Activated effector memory CD4-positive, alpha-beta T cell treated with Interleukin-2 at 50 U/mL for 16 hours (primary cell): ENCODE results near the gene B4GALT2.

ENCODE experiments used
- DNase-seq: peaks from one replicate; pipeline ENCODE4 v3.0.0-alpha.2; 2020

The B4GALT2 gene

DNA sequence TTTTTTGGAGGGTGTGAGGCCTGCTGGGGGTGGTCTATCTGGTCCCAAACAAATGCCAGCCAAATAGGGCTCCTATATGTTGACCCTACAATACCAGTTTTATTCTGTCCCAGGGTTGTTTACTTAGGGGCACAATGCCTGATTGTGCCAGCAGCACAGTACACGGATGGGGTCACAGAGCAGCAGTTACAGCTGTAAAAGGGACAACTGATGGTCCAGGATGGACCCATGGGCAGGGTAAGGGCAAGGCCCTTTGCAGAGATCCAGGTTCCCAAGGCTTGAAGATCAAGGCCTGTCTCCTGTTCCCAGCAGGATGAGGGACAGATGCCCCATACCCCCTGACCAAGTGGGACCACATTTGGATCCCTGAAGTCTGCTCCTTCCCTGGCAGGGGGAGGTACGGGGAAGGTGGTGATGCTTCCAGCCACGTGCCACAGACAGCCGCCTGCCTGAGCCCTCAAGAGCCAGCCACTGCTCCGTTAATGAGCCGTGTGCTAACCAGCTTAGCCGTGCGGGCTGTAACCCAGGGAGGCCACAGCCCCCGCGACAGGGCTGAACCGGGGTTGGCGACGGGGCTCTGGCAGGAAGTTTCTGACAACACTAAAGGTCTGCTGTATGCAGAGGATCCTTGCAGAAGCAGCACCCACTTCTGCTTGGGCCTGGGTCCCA lies 34.1 kb downstream of the B4GALT2 start:
- no peak for DNase-seq

DNA sequence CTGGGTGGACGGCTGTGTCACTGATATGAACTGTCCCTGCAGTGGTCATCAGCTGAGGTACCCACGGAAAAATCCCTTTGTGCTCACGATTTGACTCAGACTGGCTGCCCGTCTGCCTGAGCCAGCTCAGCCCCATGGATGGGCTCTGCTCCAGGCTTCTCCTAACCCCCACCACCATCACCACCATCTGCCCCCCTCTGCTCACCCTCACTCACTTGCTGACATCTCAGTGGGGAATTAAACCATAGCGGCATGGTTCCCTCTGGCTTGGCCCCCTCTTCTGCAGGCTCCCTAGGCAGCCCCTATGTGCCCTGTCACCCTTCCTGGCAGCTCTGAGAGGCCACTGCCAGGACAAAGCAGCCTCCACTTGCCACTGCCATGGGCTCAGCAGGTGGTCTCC lies 34.9 kb downstream of the B4GALT2 start:
- no peak for DNase-seq

DNA sequence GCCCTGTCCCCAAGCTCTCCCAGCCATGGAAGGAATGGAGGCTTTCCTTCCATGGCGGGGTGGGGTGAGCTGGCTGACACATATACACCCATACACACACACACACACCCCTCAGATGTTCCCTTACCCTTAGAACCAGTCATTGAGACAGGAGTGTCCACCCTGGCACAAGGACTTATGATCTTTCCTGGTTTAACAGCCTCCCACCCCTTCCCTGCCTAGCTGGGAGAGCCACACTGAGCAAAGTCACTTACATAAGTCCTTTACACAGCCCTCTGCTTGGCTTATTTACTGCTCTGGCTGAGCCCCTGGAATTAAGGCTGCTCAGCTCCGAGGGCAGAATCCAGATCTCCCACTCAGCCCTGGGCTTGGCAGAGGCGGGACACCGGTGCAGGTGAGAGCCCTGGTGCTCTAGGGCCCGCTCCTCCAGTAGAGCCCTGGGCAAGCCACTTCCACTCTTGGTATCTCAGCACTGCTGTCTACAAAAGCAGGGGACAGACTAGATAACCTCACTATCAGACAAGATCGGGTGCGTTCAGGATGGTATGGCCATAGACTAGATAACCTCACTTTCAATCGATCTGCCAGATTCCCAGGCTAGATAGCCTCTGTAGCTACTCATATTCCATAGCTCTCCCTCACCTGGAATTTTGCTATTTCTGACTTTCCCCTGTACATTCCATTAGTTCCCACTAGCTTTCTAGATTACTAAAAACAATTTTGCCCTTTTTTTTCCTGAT lies 35.5 kb downstream of the B4GALT2 start:
- no peak for DNase-seq

DNA sequence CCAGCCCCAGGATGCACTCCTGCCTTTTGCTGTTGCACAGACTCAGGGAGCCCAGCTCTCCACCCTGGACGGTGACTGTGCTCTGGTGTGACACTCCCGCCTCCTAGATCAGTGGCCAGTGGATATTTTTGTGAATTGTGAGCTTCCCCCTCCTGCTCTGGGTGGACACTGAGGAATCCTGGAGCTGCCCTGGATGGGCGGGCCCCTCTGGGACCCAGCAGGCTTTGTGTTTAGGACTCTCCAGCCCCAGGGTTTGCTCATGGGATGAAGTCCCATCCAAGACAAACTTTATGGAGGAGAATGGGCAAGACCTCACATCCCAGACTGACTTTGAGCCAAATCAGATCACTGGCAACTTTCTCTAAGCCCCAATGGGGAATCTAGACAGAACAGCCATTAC lies 36.2 kb downstream of the B4GALT2 start:
- no peak for DNase-seq

DNA sequence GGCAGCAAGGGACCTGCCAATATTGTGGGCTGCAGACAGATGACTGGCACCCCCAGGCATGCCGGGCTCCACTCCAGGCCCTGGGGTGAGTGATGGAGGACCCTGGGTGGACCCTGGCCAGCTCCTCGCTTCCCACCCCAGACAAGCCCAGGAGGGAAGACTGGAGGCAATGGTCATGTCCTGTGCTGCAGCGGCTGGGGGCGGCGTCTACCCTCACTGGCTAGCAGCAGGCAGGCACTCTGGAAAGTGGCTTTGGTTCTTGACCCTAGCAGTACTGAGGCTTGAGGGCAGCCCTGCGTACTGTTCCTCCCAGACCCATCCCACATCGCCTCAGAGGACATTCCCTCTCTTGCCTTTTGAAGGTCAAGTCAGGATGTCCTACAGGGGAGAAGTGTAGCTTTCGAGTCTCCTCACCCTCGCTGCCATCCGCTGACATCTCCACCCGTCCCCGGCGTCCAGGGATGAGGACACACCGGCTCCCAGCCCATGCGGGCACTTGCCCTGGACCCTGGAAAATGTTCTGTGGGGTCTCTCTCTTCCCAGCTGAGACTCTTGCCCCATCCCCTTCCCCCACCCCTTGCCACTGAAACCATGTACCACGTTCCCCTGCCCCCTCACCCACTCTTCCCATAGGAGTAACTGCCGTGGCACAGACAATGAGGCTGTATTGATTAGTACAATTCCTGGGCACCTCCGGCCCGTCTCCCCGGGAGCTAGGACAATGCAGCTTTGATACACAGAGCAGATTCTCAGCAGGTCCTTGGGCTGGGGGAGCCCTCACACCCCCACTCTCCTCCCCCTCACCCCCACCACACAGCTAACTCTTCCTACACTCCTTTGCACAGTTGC lies 37.3 kb downstream of the B4GALT2 start:
- DNase-seq, result no peak

DNA sequence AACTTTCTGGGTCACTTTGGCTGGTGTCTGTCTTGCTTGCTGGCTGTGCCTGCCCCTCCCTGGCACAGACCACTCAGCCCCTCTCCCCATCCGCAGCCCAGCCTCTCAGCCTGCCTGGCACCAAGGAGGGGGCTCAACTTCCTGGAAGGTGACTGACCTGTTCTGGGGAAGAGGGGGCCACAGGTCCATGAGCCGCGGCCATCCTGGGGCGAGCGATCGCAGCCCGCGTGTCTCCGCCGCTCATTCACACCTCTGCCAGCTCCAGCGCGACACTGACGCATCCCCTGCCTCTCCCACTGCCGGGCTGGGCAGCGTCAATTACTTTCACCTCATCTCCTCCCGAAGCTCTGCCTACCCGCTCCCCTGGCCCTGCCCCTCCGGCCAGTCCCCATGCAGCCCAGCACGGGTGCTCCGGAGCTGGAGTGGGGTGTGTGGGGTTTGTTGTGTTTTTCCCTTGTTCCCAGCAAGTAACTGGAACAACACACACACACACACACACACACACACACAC lies 37.9 kb downstream of the B4GALT2 start:
- no peak for DNase-seq

DNA sequence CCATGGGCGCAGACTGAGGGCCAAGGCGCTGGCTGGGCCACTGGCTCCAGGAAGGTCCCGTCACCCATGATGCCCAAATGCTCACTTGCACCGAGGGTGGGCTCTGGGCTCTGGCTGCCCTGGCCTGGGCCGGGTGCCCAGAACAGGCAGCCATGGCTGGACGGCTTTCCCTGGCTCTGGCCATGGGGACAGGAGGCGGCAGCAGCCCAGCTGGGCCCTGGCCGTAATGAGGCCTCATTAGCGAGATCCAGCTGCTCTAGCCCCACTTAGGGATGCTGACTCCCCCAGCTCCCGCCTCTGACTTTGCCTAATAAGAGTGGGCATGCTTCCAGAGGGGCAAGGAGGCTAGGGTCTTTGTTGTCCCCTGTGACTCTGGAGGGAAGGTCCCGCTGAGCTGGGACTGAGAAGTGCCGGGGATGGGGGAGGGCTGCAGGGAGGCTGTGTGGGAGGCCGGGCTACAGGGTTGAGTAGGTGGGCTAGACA lies 40.5 kb downstream of the B4GALT2 start:
- no peak for DNase-seq

DNA sequence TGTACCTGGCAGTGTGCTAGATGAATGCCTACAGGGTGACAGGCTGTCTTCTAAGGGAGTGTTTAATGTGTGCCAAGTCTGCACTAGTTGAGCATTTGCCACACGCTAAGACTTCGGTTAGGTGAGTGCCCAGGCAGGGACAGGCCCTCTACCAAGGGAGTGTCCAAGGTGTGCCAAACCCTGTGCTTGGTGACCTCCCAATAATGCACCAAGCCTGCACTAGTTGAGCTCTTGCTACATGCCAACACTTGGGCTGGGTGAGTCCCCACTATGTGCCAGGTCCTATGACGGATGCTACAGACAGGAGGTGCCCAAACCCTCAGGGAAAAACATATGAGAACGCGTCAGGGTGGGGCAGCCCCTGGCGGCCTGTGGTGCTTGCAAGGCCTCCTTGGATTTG lies 41.5 kb downstream of the B4GALT2 start:
- DNase-seq, result no peak

DNA sequence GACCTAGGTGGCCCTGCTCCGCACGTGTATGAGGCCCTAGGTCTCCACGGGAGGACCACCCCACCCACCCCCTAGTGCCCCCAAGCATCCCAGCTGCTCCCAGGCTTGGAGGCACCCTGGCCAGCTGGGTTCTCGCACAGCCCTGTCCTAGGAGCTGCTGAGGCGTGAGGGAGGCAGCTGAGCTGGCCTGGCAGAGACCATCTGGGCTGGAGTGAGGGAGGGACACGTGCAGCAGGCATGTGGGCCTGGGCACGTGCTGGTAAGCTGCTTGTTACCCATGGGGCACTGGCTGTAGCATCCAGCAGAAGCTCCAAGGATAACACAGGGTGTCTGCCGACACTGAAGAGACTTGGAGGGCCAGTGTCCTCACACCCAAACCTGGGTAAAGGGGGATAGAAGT lies 42.1 kb downstream of the B4GALT2 start:
- no peak for DNase-seq

DNA sequence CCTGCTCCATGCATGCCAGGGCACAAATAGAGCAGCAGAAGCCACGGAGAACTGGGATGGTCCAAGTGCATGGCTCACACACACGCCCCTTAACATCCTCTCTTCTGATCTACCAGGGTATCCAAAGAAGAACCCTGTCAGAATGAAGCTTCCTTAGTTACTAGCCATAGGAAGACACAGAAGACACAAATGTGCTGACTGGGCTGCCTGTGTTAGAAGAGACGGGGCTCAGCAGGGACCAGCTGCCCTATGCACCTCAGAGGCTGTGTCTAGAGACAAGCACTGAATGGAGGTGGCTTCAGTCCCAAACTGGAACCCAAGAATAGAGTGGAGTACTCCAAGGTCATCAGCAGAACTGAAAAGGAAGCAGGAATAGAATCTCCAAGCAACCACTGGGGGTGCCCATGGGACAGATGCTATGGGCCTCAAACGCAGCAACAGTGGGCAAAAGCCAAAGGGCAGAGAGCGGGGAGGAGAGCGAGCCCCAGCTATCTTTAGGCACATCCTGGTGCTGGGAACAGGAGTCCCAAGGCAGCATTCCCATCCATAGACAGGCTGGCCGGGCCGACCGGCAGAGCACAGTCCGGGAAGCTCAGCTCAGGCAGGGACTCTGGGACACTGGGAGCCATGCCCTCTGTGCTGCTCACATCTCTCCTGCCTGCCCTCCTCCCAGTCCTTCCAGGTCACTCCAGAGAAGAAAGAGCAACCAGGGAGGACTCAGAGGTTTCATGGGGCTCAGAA lies 42.7 kb downstream of the B4GALT2 start:
- DNase-seq, result no peak

DNA sequence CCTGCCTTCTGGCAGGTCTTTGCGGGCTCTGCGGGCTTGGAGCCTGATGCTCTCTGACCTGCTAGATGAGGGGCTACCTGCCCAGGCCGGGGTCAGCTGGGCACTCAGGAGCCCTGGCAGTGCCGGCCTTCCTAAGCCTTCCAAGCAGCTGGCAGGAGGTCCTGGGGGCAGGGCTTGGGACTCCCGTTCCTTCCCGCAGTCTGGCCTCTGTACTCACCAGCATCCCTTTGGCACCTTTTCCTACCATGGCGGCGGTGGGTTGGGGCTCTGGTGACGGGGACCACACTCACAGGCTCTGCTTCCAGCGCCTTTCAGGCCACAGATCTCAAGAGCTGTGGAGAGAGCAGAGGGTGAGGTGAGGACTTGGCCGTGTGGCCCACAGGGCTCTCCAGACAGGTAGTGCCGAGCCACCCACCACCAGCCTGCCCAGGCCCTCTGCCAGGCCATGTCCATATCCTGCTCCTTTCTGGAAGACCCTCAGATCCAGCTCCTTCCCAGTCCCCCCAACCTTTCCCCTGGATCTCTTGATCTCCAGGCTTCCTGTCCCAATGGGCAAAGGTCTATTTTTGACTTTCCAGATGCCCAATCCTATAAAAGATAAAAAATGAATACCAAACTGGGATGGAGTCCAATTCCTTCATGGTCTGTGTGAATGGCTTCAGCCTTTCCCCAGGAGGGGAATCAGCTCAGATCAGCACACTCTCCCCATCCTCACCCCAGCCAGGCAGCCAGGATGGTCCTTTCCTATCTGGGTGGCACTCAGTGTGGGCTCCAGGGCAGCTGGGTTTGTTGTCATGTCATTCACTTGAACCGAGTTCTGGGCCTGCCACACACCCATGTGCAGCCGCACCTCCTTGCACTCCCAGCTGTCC lies 45.3 kb downstream of the B4GALT2 start:
- DNase-seq, result no peak

DNA sequence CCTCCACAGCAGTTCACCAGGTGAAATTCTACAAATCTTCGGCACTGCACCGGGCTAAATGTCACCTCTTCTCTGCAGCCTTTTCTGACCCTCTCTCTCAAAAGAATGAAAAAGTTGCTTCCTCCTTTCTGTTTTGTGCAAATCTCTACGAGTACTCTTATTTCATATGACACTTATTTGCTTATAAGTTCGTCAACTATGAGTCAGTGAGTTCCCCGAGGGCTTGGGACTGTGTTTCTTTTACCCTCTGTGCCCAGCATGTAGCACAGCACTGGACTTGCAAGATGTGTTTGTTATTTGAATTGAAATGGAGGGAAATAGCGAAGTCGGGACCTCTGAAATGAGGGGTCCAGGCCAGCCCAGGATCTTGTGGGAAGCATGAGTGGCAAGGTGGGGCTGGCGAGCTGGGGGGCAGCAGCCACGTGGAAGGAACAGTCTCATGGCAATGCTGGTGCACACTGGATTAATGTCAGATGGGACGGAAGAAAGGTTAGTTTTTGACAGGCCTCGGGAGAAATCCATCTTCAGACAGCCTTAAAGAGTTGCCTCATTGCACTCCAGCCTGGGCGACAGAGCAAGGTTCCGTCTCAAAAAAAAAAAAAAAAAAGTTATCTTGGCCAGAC lies 46.0 kb downstream of the B4GALT2 start:
- DNase-seq, result no peak

DNA sequence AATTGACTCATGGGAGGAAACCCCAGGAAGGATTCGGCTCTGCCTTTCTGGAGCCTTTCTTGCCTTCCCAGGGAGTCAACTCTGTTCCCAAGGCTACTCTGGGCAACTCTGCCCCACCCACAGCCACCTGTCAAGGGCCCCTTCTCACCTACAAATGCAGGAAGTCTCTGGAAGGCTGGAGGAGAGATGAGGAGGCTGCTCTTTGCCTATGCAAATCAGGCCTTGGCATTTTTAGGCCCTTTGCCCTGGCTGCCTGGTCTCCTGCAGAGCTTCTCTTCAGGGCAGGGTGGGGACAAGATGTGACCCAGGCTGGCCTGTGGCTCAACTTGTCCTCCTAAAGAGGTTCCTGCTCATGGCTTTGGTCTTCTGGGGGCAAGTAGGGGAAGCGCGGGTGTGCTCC lies 46.8 kb downstream of the B4GALT2 start:
- no peak for DNase-seq

DNA sequence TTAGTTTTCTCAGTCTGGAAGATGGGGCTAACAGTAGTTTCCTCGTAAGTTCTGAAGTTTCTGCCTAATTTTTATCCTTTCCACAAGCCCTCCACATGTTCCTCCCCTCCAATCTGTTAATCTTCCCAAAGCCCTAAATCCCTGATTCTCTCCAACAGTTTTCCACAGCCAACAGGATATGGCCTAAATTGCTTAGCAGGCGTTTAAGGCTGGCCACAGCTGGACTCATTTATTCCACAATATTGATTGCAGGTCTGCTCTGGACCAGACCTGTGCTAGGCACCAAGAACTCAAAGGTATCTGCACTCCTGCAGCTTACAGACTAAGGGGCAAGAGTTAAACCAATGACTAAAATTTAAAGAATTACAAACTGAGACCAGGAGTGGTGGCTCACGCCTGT lies 48.3 kb downstream of the B4GALT2 start:
- DNase-seq, result no peak

DNA sequence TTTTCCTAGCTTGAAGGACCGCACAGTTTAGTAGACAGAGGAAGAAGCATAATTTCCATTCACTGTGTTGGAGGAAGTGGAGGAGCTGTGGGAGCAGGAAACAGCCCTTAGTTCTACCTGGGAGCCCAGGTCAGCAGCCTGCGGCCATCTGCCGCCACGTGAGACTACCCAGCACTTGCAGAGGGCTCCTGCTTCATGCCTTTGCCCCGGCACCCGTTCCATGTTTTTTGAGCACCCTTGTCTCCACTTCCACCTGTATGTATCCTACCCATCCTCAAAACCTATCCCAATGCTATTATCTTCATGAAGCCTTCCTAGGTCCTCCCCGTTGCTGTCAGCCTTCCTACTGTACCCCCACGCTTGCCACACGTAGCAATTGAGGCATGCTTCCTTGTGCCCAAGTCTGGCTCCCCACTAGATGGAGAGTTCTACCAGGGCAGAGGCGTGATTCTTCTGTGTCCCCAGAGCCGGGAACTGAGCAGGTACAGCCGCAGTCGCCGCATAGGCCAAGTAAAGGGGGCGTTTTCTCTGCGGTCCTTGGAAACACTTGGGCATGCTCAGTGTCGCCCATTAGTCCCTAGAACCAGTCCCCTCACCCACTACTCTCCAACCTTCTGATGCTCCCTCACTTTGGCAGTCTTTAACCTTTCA lies 50.4 kb downstream of the B4GALT2 start:
- no peak for DNase-seq

DNA sequence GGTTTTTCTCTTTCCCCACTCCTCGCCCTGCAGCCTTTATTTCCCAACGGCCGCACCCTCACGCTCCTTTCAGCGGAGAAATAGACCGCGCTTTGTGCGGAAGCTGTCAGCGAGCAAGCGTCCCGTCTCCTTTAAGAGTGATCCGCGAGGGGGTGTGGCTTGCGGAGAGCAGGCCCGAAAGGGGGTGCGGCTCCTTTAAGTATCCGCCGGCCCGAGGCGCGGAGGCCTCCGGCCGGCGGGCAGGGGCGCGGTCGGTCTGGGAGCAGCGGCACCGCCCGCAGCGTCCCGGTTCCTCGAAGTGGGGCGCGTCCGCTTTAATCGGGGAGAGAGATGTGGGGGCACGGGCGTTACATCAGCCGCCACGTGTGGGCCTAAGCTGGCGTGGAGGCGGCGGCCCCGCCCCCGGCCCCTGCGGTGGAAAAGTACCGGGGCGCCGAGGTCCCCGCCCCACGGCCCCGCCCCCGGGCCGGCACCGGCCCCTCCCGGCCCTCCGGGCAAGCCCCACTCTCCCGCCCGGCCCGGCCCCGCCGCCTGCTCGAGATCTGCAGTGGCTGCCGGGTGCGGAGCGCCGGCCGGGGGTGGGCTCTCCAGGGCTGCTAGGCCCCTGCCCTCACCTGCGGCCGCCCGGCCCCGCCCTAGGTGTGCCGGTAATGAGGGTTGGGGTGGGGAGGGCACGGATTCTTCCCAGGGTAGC lies 51.0 kb downstream of the B4GALT2 start:
- peak; percentile 83 for DNase-seq

DNA sequence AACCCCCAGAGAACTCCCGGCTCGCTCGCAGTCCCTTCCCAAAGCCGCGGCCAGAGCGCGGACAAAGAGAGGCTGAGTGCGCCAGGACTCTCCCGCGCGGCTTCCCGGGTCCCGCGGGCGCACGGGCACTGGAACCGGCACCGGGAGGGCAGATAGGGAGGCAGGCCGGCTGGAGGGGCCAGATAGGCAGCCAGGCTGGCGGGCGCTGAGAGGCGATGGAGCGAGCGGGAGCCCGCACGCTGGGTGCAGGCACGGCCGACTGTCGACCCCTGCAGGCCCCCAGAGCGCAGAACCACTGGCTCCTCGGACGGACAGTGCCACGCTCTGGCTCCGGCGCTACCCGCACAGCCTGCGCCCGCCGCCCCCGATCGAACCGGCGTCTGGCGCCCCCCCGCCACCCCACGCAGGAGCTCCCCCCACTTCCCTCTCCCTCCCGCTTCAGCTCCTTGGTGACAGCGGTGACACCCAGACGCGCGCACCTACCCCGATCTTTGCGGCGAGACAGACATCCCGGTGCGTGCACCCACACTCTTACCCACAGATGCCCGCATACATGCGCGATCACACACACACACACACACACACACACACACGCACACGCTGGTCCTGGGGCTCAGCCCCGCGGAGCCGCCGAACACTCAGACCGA lies 51.7 kb downstream of the B4GALT2 start:
- DNase-seq, result peak; percentile 46

DNA sequence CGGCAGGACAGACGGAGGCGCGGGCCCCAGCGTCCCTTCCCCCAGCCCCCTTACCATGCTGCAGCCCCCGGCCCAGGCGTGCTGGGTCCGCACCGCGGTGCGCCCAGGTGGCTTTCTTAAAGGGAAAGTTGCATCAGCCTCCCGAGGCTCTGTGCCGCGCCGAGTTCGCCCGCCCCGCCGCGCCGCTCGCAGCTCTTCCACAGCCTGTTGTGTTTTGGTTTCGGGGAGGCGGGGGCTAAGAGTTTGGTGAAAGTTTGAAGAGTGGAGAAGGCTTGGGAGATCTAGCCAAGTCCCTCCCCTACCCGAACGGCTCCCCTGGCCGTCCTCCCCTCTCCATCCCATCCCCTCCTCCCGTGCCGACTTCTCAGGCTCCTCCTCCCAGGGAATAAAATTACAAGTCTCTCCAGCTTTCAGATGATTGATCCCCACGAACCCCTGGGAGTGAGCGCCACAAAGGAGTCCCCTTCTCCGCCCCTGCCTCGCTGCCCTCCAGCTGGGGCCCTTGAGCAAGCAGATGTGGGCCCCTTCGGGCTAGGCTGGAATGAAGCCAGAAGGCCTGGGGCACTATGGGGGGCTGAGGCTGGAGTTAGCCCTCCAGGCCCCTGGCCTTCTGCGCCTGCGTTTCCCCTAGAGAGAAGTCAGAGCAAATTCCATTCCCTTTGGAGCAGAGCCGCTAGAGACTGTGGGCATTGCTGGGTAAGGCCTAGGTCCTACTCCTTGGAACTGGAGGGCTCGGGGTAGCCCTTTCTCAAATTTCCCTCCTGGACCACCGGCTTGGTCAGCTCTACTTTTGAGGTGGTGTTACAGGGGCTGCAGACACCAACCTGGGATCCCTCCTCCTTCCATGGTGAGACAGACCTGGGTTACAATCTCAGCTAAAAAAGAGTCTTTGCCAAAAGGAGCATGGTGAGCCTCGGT lies 52.5 kb downstream of the B4GALT2 start, which contains the start of gene SLC6A9:
SLC6A9 (minus strand) TSS at position 211 of the 918 bp plus-strand sequence. CDS start 7,185 bp downstream, outside the sequence.
- DNase-seq, result peak; percentile 29
